Activated naive CD4-positive, alpha-beta T cell treated with anti-CD3 and anti-CD28 coated beads, Interleukin-2, amount 50 U/mL, for 24 hours (primary cell): ENCODE data around the gene FANCC.

Experiments
- H3K27ac Mint-ChIP-seq: one replicate; pipeline ENCODE4 v1.8.0; 2021; ENCODE audit warnings: mild to moderate bottlenecking, mixed read lengths
- H3K27me3 Mint-ChIP-seq: one replicate; pipeline ENCODE4 v1.8.0; 2021; ENCODE audit warnings: mixed read lengths
- H3K36me3 Mint-ChIP-seq: one replicate; pipeline ENCODE4 v1.8.0; 2021; ENCODE audit warnings: mixed read lengths
- H3K4me1 Mint-ChIP-seq: one replicate; pipeline ENCODE4 v1.8.0; 2021; ENCODE audit warnings: mixed read lengths
- H3K4me3 Mint-ChIP-seq: one replicate; pipeline ENCODE4 v1.8.0; 2021; ENCODE audit warnings: mild to moderate bottlenecking, mixed read lengths
- H3K9me3 Mint-ChIP-seq: one replicate; pipeline ENCODE4 v1.8.0; 2021; ENCODE audit warnings: mixed read lengths

Gene FANCC

DNA sequence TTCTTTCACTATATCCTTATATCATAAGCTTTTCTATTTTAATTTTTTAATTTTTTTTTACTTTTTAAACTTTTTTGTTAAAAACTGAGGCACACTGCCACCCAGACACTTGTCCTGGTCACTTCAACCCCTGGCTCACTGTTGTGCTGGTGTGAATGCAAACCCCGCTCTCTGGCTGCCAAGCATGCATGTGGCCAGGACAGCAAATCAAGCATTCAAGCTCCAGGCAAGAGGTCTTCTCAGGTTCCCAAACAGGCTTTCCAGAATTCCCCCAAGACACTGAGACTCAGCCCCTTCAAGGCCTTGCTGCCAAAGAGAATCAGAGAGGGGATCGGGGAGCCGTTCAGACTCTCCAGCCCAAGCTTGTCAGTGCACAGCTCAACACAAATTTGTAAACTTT is 139.9 kb downstream of the FANCC start:
- H3K27ac Mint-ChIP-seq, result no peak overlapping the region
- H3K27me3 Mint-ChIP-seq, result no peaks in the 10 kb centered on the region
- H3K4me3 Mint-ChIP-seq, result no peak overlapping the region
- no peaks in the 10 kb centered on the region for H3K4me1 Mint-ChIP-seq
- peaks cover 1% of the 10 kb centered on the region for H3K36me3 Mint-ChIP-seq
- H3K9me3 Mint-ChIP-seq, result no peaks in the 10 kb centered on the region

GRCh38 chr9:95176755-95177319 is 140.7 kb downstream of the FANCC start:
- no peaks in the 10 kb centered on the region for H3K4me1 Mint-ChIP-seq
- H3K27ac Mint-ChIP-seq, result no peak overlapping the region
- no peaks in the 10 kb centered on the region for H3K27me3 Mint-ChIP-seq
- H3K9me3 Mint-ChIP-seq, result no peaks in the 10 kb centered on the region
- H3K36me3 Mint-ChIP-seq, result peaks cover 1% of the 10 kb centered on the region
- no peak overlapping the region for H3K4me3 Mint-ChIP-seq

GRCh38 chr9:95175523-95175922 is 142.0 kb downstream of the FANCC start:
- no peak overlapping the region for H3K27ac Mint-ChIP-seq
- H3K36me3 Mint-ChIP-seq, result peaks cover 9% of the 10 kb centered on the region
- no peaks in the 10 kb centered on the region for H3K4me1 Mint-ChIP-seq
- no peak overlapping the region for H3K4me3 Mint-ChIP-seq
- H3K27me3 Mint-ChIP-seq, result no peaks in the 10 kb centered on the region
- no peaks in the 10 kb centered on the region for H3K9me3 Mint-ChIP-seq

GRCh38 chr9:95174038-95174437 is 143.5 kb downstream of the FANCC start:
- H3K9me3 Mint-ChIP-seq, result no peaks in the 10 kb centered on the region

GRCh38 chr9:95171596-95171995 is 145.9 kb downstream of the FANCC start:
- Mint-ChIP-seq H3K27me3 (no peaks in the 10 kb centered on the region), H3K4me3 (no peak overlapping the region), H3K36me3 (peaks cover 23% of the 10 kb centered on the region), H3K4me1 (no peaks in the 10 kb centered on the region), H3K9me3 (no peaks in the 10 kb centered on the region), H3K27ac (no peak overlapping the region)

More at GRCh38 chr9:95174038-95174437, 143.5 kb downstream of the FANCC start:
- no peak overlapping the region for H3K4me3 Mint-ChIP-seq
- H3K4me1 Mint-ChIP-seq, result no peaks in the 10 kb centered on the region
- no peaks in the 10 kb centered on the region for H3K27me3 Mint-ChIP-seq
- no peak overlapping the region for H3K27ac Mint-ChIP-seq
- peaks cover 13% of the 10 kb centered on the region for H3K36me3 Mint-ChIP-seq

GRCh38 chr9:95171001-95171400 is 146.5 kb downstream of the FANCC start:
- H3K36me3 Mint-ChIP-seq, result peaks cover 23% of the 10 kb centered on the region
- no peaks in the 10 kb centered on the region for H3K9me3 Mint-ChIP-seq
- no peak overlapping the region for H3K4me3 Mint-ChIP-seq
- H3K27ac Mint-ChIP-seq, result no peak overlapping the region
- no peaks in the 10 kb centered on the region for H3K4me1 Mint-ChIP-seq
- no peaks in the 10 kb centered on the region for H3K27me3 Mint-ChIP-seq

DNA sequence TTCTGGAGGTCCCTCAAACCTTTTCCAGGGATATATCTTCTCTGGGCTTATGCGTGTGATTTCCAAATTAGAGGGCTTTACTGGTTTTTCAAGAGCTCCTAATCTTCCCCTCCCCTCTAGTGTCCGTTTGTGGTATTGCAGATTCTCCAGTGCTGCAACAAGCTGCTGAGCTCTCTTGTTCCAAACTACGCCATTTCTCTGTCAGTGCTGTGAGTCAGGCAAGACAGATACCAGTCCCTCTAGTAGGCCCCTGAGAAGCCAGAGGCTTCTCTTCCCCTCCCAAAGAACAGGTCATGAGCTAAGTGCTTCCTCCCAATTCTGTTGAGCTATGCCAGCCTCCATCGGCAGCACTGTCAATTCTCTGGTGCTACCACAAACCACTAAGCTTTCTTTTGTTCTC is 149.5 kb downstream of the FANCC start:
- no peaks in the 10 kb centered on the region for H3K9me3 Mint-ChIP-seq
- peaks cover 26% of the 10 kb centered on the region for H3K36me3 Mint-ChIP-seq
- no peaks in the 10 kb centered on the region for H3K4me1 Mint-ChIP-seq
- H3K27ac Mint-ChIP-seq, result no peak overlapping the region
- no peaks in the 10 kb centered on the region for H3K27me3 Mint-ChIP-seq
- H3K4me3 Mint-ChIP-seq, result no peak overlapping the region

DNA sequence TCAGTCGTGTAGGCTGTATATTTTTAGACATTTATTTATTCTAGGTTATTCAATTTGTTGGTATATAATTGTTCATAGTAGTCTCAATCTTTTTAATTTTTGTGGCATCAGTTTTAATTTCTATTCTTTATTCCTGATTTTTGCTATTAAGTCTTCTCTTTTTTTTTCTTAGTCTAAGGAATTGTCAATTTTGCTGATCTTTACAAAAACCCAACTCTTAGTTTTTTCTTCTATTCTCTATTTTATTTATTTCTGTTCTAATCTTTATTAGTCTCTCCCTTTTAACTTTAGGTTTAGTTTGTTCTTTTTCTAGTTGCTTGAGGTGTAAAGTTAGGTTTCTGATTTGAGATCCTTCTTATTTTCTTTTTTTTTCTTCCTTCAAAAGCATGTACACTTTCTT is 152.5 kb downstream of the FANCC start:
- peaks cover 16% of the 10 kb centered on the region for H3K36me3 Mint-ChIP-seq
- H3K27ac Mint-ChIP-seq, result no peak overlapping the region
- H3K27me3 Mint-ChIP-seq, result no peaks in the 10 kb centered on the region
- no peaks in the 10 kb centered on the region for H3K4me1 Mint-ChIP-seq
- no peaks in the 10 kb centered on the region for H3K9me3 Mint-ChIP-seq
- no peak overlapping the region for H3K4me3 Mint-ChIP-seq

- Mint-ChIP-seq H3K4me1 (peaks cover 7% of the 10 kb centered on the region), H3K9me3 (no peaks in the 10 kb centered on the region), H3K36me3 (peaks cover 5% of the 10 kb centered on the region), H3K27me3 (no peaks in the 10 kb centered on the region), H3K27ac (no peak overlapping the region), H3K4me3 (no peak overlapping the region)
These were observed 159.9 kb downstream of the FANCC start for GRCh38 chr9:95157481-95158151.

DNA sequence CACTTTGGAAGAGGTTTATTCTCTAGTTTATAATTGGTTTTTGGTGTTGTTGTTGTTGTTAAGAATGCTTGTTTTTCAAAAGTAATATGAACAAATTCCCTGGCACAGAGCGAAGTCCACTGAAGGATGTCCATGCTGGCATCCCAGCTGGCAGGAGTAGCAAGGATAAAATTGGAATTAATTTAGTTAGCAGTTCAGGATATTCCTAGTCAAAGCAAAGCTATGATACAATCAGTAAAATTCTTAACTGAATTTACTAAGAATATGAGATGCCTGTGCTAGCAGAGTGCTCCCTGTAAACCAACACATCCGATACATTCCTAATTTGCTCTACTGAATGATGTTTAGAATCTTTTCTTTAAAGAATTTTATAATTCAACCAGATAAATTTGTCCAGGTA is 161.4 kb downstream of the FANCC start:
- peaks cover 5% of the 10 kb centered on the region for H3K36me3 Mint-ChIP-seq
- peaks cover 7% of the 10 kb centered on the region for H3K4me1 Mint-ChIP-seq
- no peak overlapping the region for H3K4me3 Mint-ChIP-seq
- H3K27me3 Mint-ChIP-seq, result no peaks in the 10 kb centered on the region
- no peaks in the 10 kb centered on the region for H3K9me3 Mint-ChIP-seq
- no peak overlapping the region for H3K27ac Mint-ChIP-seq

DNA sequence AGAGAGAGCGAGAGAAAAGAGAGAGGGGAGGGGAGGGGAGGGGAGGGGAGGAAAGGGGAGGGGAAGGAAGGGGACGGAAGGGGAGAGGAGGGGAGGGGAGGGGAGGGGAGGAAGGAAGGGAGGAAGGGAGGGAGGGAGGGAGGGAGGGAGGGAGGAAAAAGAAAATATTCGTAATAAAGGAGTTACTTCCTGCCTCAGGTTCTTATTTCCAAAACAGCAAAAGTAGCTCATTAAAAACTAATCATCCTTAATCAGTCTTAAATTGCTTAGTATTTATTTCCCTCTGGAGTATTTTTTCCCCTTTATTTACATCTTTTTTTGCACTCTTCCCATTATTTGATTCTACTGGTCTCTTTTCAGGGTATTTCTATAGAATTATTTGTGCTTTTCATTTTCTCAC is 162.3 kb downstream of the FANCC start:
- peaks cover 7% of the 10 kb centered on the region for H3K4me1 Mint-ChIP-seq
- H3K36me3 Mint-ChIP-seq, result peaks cover 2% of the 10 kb centered on the region
- H3K9me3 Mint-ChIP-seq, result no peaks in the 10 kb centered on the region
- H3K27ac Mint-ChIP-seq, result no peak overlapping the region
- no peaks in the 10 kb centered on the region for H3K27me3 Mint-ChIP-seq
- H3K4me3 Mint-ChIP-seq, result no peak overlapping the region

DNA sequence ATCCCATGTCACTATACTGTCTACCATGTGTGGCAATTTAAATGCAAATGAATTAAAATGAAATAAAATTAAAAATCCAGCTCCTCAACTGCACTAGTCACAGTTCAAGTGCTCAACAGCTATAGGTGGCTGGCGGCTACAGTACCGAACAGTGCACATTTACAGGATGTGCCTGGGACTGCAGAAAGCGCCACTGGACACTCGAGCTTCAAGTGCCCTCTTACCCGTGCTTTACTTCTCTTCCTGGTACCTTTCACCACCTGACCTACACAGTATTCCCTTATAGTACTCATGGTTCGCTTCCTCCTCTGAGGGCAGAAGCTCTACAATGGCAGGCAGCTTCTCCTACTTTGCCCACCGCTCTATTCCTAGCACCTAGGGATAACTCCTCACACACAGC is 166.6 kb downstream of the FANCC start:
- Mint-ChIP-seq H3K36me3 (peaks cover 2% of the 10 kb centered on the region), H3K27ac (no peak overlapping the region), H3K27me3 (no peaks in the 10 kb centered on the region), H3K4me3 (no peak overlapping the region), H3K4me1 (peaks cover 7% of the 10 kb centered on the region), H3K9me3 (no peaks in the 10 kb centered on the region)

DNA sequence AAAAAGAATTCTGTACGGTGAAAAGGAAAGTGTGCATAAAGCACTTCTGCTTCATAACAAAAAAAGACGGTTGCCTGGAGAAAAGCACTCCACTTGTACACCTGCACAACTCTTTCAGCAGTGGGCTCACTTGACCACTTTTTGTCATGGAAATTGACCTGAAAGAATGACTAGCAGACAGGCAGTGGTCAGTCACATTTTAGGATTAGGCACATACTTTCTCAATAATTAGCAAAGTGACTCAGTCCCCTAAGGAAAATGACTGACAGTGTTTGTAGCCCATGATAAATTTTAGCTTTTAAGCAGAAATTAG is 169.3 kb downstream of the FANCC start:
- Mint-ChIP-seq H3K4me3 (no peak overlapping the region), H3K27ac (no peak overlapping the region), H3K36me3 (peaks cover 2% of the 10 kb centered on the region), H3K9me3 (no peaks in the 10 kb centered on the region), H3K4me1 (no peaks in the 10 kb centered on the region), H3K27me3 (no peaks in the 10 kb centered on the region)

- H3K4me3 Mint-ChIP-seq, result no peak overlapping the region
- no peaks in the 10 kb centered on the region for H3K27me3 Mint-ChIP-seq
- no peaks in the 10 kb centered on the region for H3K4me1 Mint-ChIP-seq
- no peak overlapping the region for H3K27ac Mint-ChIP-seq
- H3K36me3 Mint-ChIP-seq, result peaks cover 2% of the 10 kb centered on the region
- no peaks in the 10 kb centered on the region for H3K9me3 Mint-ChIP-seq
These were observed 169.9 kb downstream of the FANCC start for GRCh38 chr9:95147452-95148207.

DNA sequence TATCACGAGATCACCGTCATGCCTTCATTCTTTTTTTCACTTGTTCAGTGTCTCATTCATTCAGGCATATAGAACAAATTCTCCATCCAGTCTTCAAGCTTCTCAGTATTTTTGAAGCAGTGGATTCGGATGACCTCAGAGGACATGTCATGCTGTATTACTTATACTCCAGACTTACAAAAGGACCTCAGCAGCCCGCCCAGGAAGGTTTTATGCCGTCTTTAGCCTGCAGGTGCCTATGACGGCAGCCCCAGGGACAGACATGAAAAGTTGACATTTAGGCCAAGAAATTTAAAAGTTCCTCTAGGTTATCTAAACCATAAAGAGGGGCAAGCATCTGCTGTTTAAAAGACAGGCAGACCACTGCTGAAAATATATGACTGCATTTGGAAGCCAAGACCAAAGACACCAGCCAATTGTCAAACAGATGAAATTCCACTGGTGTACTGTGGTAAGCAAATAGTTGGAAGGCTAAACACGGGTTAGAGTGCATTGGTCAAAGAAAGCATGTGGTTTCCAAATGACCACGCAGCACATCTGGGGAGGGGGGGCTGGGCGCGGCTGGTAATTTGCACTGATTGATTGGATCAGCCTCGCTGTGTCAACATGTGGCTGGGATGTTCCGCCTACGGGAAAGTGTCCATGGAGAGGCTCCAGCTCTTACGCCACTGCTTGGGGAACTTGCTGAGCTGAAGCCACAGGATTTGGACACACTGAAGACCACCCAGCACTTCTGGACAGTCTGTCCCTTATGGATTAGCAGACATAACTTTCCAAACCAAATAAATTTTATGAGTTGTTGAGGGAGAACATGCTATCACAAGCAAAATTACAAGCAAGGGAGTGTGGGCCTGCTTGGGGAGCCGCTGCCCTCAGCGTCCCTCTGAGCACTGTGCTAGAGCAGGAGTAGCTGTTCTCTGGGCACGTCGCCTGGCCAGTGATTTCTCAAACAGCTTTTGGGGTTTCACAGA is 173.6 kb downstream of the FANCC start:
- Mint-ChIP-seq H3K9me3 (no peaks in the 10 kb centered on the region), H3K27ac (no peak overlapping the region), H3K4me1 (no peaks in the 10 kb centered on the region), H3K27me3 (no peaks in the 10 kb centered on the region), H3K4me3 (no peak overlapping the region), H3K36me3 (peaks cover 2% of the 10 kb centered on the region)
